GM19023 (cell line): ENCODE data around the gene NPPA.

ENCODE experiments used
- ATAC-seq: cut with Tn5 transposase; IDR thresholded peaks from one replicate; pipeline ENCODE4 v1.9.1; 2021; ENCODE audit warnings: mild to moderate bottlenecking, moderate library complexity; ENCODE audit not compliant: unreplicated experiment

Gene NPPA

DNA sequence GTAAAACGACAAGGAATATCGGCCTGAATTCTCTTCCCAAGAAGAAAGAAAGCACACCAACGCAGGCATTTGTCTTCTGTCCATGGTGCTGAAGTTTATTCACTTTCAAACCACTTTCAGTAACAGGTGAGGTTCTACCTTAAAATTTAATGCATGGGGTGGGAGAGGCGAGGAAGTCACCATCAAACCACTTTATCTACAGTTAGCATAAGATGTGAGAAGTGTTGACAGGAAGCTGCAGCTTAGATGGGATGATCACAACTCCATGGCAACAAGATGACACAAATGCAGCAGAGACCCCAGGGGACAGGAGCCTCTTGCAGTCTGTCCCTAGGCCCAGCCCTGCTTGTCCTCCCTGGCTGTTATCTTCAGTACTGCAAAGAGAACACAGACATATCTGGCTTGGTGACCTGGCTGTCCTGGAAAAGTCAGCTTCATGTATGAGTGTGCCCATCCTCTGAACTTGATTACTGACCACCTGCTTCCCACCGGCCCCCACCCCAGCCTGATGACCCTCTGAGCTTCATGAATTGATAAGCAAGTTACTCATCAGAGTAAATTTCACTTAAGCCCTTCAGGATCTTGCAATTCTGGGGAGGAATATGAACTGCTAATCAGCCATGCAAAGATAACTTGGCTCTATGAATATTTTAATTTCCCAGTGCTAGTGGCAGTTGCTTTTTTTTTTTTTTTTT is 1.8 kb downstream of the NPPA start:
- no peak for ATAC-seq

DNA sequence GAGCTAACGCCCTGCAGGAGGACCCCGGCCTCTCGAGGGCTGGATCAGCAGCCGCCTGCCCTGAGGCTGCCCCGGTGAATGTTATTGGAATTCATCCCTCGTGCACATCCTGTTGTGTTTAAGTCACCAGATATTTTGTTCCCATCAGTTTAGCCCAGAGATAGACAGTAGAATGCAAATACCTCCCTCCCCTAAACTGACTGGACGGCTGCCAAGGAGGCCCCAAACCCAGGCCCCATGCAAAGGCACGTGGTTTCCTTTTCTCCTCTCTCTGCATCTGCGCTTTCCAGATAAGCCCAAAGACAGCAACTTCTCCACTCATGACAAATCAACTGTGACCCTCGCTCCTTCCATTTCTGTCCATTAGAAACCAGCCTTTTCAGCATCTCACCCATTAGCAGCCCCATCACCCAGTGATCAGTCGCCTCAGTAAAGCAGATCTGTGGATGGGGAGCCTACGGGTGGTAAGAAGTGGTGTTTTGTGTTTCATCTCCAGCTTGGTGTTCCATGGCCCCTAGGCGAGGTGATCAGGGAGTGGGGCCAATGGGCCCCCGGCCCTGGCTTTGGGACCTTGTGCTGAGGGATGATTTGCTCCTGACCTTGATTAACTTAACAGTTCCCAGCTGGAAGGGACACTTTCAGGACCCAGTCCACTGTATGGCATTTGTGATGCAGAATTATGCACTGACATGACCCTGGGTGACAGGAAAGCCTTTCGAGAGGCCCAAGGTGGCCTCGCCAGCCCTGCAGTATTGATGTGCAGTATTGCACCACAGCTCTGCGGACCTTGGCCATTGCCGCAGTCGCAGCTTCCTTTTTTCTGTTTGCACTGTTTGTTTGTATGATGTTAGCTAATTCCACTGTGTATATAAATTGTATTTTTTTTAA is 5.2 kb downstream of the NPPA start:
- no peak for ATAC-seq

DNA sequence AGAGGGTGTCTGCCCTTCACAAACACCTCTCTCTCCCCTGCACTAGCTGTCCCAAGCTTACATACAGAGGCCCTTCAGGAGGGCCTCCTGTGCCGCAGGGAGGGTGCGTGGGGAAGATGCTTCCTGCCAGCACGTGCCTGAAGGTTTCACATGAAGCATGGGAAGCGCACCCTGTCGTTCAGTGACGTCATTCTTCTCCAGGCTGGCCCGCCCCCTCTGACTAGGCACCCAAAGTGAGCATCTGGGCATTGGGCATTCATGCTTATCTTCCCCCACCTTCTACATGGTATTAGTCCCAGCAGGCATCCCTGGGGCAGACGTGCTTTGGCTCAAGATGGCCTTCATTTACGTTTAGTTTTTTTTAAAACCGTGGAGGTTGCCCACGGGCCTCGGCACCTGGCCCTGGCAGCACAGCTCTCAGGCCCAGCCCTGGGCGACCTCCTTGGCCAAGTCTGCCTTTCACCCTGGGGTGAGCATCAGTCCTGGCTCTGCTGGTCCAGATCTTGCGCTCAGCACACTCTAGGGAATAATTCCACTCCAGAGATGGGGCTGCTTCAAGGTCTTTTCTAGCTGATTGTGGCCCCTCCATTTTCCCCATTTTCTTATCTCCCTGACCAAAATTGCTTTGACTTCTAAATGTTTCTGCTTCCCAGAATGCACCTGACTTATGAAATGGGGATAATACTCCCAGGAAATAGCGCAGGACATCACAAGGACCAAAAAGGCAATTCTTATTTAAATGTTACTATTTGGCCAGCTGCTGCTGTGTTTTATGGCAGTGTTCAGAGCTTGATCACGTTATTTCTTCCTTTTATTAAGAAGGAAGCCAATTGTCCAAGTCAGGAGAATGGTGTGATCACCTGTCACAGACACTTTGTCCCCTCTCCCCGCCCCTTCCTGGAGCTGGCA is 6.1 kb downstream of the NPPA start:
- no peak for ATAC-seq

DNA sequence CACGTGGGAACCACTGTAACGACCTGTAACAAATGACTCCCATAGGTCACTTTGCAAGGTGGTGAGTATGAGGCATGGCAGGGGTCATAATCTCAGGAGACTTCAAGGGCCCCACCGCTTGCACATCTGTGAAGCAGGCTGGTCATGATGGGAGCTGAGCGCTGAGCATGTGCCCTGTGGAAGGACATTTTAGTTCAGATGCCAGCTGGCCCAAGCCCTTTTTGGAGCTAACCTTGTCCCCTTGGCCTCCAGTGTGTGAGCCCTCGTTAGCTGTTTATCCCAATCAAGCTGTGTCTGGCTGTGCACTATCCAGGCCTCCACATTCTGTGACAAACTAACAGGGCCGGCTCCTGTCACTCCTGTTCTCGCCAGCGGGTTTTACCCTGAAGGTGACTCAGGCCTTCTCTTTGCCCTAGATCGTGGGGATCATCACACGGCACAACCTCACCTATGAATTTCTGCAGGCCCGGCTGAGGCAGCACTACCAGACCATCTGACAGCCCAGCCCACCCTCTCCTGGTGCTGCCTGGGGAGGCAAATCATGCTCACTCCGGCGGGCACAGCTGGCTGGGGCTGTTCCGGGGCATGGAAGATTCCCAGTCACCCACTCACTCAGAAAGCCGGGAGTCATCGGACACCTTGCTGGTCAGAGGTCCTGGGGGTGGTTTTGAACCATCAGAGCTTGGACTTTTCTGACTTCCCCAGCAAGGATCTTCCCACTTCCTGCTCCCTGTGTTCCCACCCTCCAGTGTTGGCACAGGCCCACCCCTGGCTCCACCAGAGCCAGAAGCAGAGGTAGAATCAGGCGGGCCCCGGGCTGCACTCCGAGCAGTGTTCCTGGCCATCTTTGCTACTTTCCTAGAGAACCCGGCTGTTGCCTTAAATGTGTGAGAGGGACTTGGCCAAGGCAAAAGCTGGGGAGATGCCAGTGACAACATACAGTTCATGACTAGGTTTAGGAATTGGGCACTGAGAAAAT is 7.6 kb downstream of the NPPA start:
- no peak for ATAC-seq

DNA sequence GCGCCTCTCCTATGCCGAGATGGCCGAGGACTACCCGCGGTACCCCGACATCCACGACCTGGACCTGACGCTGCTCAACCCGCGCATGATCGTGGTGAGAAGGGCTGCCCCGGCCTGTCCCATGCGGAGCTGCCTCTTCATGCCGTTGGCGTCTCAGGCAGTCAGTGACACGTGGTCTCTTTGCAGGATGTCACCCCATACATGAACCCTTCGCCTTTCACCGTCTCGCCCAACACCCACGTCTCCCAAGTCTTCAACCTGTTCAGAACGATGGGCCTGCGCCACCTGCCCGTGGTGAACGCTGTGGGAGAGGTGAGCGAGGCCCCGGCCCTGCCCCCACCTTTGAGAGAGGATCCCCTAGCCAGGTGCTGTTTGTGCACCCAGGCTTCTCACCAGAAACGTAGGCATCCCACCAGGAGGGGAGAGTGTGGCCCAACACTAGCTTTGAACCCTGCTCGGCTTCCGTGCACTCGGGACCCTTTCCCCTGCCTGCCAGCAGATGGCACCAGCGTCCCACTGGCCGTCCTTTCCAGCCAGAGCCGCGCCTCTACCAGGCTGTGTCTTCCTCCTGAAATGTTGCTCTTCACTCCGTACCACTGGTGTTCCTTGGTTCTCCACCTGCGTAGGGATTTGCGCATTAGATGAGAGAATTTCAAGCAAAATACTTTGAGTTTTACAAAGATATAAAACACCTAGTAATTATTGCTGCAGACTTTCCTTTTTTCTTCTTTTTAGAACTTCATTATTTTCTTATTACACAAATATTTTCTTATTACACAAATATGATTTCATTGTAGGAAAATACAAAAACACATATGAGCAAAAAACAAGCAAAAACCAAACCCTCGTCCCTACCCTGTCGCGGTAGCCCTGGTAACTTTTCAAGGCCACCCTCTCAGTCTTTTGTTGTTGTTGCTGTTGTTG is 9.0 kb downstream of the NPPA start:
- no peak for ATAC-seq

DNA sequence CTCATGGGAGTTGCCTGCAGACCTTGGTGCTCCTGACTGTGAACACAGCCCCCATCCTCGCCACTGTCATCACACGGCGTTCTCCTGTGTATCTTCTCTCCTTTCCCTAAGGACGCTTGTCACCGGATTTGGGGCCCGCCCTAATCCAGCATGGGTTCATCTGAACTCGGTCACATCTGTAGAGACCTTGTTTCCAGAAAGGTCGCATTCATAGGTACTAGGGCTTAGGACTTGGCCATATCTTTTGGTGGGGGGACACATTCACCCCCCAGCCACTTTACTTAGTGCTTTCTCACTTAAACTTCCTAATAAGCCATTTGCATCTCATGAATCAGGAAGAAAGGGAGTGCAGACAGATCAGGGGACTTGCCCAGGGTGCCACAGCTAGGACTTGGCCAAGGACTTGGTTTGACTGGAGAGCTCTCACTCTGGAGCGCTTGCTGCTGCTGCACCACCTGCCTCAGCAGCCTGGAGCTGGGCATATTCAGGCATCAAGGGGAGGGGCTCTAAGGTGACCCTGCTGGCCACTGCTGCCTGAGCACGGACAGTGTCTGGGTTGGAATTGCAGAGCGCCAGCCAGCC is 9.7 kb downstream of the NPPA start:
- no peak for ATAC-seq

DNA sequence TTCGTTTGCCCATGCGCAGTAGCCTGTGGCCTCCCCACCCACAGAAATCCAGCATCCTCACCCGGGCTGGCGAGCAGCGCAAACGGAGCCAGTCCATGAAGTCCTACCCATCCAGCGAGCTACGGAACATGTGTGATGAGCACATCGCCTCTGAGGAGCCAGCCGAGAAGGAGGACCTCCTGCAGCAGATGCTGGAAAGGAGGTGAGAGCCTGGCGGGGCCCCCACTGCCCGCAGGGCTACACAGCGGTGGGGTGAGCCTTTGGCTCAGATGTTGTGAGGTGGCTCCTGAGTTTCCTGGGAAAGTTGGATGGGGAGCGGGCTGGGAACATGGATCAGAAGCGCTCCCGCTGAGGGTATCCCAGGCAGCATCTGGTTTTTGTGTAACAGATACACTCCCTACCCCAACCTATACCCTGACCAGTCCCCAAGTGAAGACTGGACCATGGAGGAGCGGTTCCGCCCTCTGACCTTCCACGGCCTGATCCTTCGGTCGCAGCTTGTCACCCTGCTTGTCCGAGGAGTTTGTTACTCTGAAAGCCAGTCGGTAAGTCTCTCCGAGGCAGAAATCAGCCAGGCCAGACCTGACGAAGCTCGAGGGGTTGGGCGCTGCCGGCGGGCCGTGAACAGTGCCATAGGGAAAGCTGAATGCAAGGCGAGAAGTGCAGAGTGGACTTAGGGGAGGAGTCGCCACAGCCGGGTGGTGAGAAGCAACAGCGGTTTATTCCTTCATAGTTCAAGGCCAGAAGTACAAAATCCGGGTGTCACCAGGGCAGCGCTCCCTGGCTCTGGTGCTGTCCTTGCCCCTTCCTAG is 10.4 kb downstream of the NPPA start:
- ATAC-seq, result no peak

DNA sequence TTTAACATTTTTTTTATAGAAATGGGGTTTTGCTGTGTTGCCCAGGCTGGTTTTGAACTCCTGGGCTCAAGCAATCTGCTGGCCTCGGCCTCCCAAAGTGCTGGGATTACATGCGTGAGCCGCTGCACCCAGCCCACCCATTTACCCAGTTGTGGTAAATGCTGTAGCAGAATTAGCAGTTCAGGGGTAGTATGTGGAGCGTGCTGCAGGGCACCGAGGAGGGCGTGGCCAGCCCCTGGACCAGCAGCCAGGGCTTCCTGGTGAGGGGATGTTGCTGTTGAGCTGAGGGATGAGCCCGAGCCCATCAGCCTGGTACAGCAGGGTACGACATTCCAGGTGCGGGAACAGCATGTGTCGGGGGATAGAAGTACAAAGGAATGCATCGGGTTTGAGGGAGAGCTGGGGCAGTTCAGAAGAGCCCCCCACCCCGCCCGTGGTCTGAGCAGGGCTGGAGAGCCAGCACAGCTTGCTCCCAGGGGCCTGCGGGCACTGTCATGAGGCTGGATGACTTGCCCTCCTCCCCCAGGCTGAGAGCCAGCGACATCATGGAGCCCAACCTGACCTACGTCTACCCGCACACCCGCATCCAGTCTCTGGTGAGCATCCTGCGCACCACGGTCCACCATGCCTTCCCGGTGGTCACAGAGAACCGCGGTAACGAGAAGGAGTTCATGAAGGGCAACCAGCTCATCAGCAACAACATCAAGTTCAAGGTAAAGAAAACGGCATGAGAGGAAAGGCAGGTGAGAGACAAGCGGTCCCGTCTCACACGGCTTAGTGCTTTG is 11.9 kb downstream of the NPPA start:
- ATAC-seq, result no peak

DNA sequence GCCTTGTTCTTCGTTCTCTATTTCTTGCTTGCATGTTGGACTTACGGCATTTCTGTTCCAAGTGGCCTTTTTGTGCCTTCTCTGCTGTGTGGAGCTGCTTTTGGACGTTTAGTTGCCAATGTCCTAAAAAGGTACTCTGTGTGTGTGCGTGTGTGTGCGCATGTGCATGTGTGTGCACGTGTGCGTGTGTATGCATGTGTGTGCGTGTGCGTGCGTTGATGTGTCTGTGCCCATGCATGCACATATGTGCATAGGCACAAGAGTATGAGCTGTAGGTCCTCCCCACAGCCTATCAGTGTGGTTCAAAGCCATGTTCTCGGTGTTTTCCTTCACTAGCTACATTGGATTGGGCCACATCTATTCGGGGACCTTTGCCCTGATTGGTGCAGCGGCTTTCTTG is 13.7 kb downstream of the NPPA start:
- ATAC-seq, result no peak

DNA sequence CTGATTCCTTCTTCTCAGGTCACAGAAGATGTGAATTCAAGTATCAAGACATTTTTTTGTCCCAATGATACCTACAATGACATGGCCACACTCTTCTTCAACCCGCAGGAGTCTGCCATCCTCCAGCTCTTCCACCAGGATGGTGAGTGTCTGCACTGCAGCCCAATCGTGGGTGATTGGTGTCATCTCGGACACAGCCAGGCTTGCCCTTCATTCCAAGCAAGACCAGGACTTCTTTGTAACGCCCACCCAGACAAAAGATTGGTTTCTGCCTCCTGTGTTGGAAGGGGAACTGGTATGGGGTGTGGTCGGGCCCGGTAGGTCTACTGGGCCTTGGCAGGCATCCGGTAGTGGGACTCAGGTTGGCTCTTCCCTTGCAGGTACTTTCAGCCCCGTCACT is 14.1 kb downstream of the NPPA start:
- ATAC-seq, result no peak

DNA sequence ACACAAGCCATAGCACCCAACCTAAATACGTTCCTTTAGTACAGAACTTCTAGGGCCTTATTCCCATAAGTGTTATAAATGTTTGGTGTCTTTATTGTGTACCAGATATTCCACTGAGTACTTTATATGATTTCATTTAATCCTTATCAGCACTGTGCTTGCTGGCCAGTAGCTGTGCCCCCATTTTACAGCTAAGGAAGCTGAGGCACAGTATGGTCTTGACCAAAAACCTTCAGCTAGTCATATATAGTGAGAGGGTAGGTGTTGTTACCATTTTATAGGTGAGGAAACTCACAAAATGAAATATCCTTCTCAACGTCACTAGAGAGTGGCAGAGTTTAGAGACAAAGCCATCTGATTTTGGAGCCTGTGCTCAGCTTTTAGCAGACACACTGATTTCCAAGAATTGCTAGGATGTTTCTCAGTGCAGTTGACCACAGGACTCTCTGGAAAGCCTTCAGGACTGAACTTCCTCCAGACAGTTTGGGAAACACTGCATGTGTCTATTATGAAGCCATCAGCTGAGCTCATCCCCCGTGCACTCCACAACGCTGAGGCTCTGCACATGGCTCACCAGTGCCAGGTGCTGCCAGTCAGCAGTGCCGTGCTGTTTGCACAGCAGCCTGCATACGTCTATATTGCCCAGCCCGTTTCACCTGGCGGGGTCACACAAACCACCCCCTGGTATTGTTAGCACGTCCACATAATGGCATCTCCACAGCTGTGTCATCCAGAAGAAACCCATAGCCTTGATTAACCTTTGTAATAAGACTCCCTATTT is 15.4 kb downstream of the NPPA start:
- ATAC-seq, result no peak

DNA sequence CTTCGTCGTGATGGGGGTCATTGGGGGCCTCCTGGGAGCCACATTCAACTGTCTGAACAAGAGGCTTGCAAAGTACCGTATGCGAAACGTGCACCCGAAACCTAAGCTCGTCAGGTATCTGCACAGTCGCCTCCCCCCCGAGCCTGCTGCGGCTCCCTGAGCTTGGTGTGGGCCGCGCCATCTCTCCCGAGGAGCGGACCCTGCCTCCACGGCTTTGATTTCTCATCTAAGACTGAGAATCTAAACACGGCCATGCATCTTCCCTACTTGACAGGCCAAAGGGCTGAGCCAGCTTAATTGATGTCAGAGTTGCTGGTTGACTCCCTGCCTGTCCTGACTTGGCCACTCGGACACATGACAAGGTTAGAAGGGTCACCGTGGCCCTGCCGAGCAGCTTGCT is 19.1 kb downstream of the NPPA start:
- ATAC-seq, result no peak

DNA sequence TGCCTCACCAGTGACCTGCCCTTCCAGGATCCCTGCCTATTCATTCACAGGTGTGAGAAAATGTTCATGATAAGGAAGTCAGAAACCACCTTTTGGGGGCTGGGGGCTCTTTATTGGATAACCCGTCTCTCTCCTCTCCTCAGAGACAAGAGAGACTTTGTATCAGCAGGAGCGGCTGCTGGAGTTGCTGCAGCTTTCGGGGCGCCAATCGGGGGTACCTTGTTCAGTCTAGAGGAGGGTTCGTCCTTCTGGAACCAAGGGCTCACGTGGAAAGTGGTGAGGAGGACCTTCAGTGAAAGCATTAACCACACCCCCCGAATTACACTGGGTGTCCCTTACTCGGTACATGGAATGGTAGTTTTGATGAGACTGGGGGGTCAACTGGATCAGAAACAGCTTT is 20.6 kb downstream of the NPPA start:
- no peak for ATAC-seq

DNA sequence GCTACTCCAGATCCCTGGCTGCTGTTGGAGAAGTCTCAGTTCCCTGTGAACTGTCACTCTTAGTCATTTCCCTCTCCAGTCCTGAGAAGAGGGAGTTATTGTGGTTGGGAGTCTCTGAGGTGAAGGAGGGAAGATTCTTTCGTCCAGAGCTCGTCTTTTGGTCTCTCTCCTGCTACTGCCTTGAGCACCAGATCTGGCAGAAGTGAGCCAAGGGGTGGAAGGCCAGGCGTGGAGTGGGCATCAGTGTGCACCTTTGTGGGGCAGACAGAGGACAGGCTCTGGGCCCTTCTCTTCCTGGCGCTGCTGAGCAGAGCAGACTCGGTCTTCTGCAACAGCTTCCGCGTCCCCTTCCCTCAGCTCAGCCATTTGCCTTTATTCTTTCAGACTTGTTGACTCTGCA is 22.5 kb downstream of the NPPA start:
- no peak for ATAC-seq

DNA sequence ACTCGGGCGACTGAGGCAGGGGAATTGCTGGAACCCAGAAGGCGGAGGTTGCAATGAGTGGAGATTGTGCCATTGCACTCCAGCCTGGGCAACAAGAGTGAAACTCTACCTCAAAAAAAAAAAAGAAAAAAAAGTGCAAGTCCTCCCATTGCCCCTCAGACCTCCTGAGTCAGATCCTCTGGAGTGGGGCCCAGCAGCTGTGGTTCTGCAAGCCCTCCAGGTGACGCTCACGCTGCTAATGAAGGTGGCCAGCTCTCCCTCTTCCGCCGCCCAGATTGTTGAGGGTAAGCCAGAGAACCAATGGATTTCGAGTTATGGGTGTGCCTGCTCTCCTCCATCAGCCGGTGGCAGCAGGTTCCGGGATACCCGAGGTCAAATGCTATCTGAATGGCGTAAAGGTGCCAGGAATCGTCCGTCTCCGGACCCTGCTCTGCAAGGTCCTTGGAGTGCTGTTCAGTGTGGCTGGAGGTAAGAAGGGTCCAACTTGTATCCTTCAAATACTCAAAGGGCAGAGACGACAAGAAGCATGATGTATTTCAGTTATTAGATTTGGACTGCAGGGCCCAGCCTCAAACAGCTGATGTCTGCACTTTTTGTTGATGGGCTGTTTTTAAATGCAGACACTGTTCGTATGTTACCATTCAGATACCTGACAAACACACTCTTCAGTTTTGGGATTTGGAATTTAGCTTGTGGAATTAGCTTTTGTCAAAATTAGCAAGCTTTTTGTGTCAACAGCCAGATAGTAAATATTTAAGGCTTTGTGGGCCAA is 24.0 kb downstream of the NPPA start:
- ATAC-seq, result no peak

DNA sequence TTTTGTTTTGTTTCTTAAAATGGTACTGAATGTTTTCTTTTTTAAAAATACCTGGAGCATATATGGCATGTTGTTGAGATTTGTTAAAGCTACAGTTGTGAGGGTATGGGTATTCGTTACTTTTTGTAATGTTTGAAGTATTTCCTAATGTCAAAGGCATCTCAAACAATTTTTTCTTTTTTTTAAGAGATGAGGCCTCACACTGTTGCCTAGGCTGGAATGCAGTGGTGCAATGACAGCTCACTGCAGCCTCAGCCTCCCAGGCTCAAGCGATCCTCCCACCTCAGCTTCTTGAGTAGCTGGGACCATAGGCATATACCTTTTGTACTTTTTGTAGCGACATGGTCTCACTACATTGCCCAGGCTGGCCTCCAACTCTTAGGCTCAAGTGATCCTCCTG is 25.5 kb downstream of the NPPA start:
- no peak for ATAC-seq
